Uterus (tissue), 2 donors: Measurements from ENCODE around the gene ARV1.

Experiments
- POLR2A ChIP-seq, 2 donors: fragments of 450-650 bp; IDR thresholded peaks; one replicate each; pipeline ENCODE4 v1.6.1; 2016; ENCODE audit warnings: antibody characterized with exemption in 2 of 2, mild to moderate bottlenecking in 1 of 2, moderate library complexity in 1 of 2
- TF ChIP-seq, protein P1 (sequence below), 4 experiments: fragments of 200-600 bp in 2 of 4; fragments of 450-650 bp in 2 of 4; sonication (generic) in 2 of 4; IDR thresholded peaks; one replicate each; pipeline ENCODE4 v1.5.1; 2016 to 2019; ENCODE audit warnings: antibody characterized with exemption in 4 of 4, mild to moderate bottlenecking in 2 of 4, moderate library complexity in 1 of 4

DNA sequence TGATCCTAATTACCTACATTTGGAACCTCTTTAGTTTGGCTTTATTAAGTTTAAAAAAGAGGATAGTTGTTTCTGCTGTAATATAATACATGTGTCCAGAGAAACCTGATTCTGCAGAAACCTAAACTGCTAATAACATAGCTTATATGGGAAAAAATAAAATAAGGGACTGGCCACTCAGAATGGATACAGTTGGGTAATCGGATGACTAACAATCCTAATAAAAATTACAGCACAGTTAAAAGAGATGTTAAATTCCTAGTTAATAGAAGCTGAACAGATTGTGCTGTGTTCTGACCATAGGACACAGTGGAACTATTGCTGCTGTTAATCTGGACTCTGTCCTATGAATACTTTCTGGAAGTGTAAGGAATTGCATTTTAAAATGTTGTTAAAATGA lies 16.0 kb downstream of the ARV1 start:
- TF ChIP-seq, protein P1, sequence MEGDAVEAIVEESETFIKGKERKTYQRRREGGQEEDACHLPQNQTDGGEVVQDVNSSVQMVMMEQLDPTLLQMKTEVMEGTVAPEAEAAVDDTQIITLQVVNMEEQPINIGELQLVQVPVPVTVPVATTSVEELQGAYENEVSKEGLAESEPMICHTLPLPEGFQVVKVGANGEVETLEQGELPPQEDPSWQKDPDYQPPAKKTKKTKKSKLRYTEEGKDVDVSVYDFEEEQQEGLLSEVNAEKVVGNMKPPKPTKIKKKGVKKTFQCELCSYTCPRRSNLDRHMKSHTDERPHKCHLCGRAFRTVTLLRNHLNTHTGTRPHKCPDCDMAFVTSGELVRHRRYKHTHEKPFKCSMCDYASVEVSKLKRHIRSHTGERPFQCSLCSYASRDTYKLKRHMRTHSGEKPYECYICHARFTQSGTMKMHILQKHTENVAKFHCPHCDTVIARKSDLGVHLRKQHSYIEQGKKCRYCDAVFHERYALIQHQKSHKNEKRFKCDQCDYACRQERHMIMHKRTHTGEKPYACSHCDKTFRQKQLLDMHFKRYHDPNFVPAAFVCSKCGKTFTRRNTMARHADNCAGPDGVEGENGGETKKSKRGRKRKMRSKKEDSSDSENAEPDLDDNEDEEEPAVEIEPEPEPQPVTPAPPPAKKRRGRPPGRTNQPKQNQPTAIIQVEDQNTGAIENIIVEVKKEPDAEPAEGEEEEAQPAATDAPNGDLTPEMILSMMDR (IDR thresholded peaks at IDR 0.05): no peak
- no peak for TF ChIP-seq POLR2A (IDR thresholded peaks at IDR 0.05)
